SIG-M5 treated with dmso at 0.1 percent for 504 hours (cell line): ENCODE measurements around the gene COX7B2.

Experiments used
- DNase-seq: peaks from one replicate; lab custom pipeline; 2025; ENCODE audit not compliant: unreplicated experiment; lab: John Stamatoyannopoulos, UW

The COX7B2 gene

GRCh38 chr4:46720055-46720454 lies 189.0 kb downstream of the COX7B2 start:
- no peak for DNase-seq

GRCh38 chr4:46717950-46718349 lies 191.1 kb downstream of the COX7B2 start:
- no peak for DNase-seq

DNA sequence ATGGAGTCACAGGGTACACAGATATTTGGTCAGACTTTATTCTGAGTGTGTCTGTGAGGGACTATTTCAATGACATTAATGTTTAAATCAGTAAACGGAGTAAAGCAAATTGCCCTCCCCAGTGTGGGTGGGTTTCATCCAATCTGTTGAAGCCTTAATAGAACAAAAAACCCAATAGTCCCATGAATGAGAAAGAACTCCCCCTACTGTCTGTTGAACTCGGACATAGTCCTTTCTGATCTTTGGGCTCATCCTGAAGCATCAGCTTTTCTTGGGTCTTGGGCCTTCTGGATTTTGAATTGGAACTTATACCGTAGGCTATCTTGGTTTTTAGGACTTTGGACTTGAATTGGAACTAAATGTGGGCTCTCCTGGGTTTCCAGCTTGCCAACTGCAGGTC lies 193.6 kb downstream of the COX7B2 start:
- no peak for DNase-seq

- DNase-seq: no peak
Measured at GRCh38 chr4:46698891-46699290, 210.2 kb downstream of the COX7B2 start.
